AG04449 (cell line): ENCODE data around the gene SEC31A.
"Not testable (repeated sequence)": the region's sequence is repeated elsewhere in the genome, so short reads cannot be mapped to it uniquely, and the experiment has no call there.

Experiments
- CTCF ChIA-PET: fragments of 350-600 bp; formaldehyde crosslinking; extraction: SDS; loops from one replicate; lab custom pipeline; 2021; ENCODE audit warnings: antibody characterized with exemption; lab: Yijun Ruan, JAX
- POLR2A ChIA-PET: fragments of 400-600, 350-600 bp; formaldehyde crosslinking; extraction: SDS; loops from one replicate; lab custom pipeline; 2020; ENCODE audit warnings: antibody characterized with exemption, inconsistent platforms; lab: Yijun Ruan, JAX
- DNase-seq: peaks from one replicate; pipeline ENCODE4 v3.0.0-alpha.2; 2010; ENCODE audit warnings: low read depth, low spot score
- H3K4me3 ChIP-seq: 2 replicates; pipeline ENCODE4 v1.5.1; 2011; ENCODE audit warnings: low read depth, mild to moderate bottlenecking, control low read depth, low read length
- TF ChIP-seq, protein P1 (sequence below): IDR thresholded peaks from one replicate; pipeline ENCODE4 v1.5.1; 2011; ENCODE audit warnings: mild to moderate bottlenecking, moderate library complexity, low read length, control low read depth, inconsistent platforms; ENCODE audit not compliant: insufficient read depth; ENCODE audit errors: missing control alignments

Gene SEC31A

DNA sequence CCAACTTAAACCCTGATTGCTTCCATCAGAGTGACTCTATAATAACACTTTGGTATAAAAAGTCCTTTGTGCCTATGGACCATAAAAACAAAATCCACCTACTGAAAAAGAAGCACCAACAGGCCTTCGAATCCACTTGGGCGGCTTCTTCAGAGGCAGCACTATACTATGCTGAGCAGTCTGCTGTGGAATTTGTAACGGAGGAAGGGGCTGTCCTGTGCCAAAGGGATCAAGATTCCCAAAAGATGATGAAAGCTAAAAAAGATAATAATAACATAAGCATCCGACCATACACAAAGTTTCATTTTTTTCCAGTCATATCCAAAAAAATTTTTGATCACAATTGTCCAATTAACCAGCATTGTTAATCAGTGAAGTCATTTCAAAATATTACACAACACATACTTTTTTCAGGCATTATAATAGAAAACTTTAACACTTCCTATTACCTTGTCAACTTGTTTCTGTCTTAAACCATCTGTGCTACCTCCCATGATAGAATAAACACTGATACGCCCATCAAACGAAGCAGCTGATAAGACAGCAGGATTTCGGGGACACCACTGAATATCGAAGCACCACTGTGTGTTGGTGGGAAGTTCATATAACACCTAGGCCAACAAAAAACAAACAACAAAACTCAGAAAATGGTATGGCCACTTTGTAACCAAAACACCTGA lies 24.1 kb downstream of the SEC31A start:
- TF ChIP-seq, protein P1, sequence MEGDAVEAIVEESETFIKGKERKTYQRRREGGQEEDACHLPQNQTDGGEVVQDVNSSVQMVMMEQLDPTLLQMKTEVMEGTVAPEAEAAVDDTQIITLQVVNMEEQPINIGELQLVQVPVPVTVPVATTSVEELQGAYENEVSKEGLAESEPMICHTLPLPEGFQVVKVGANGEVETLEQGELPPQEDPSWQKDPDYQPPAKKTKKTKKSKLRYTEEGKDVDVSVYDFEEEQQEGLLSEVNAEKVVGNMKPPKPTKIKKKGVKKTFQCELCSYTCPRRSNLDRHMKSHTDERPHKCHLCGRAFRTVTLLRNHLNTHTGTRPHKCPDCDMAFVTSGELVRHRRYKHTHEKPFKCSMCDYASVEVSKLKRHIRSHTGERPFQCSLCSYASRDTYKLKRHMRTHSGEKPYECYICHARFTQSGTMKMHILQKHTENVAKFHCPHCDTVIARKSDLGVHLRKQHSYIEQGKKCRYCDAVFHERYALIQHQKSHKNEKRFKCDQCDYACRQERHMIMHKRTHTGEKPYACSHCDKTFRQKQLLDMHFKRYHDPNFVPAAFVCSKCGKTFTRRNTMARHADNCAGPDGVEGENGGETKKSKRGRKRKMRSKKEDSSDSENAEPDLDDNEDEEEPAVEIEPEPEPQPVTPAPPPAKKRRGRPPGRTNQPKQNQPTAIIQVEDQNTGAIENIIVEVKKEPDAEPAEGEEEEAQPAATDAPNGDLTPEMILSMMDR = no peak
- no peak for DNase-seq
- POLR2A ChIA-PET = interaction anchor here (0.7 kb wide), 1 partner anchor 25 kb away, joined by 3 read pairs; no protein-coding TSS in a partner anchor
- H3K4me3 ChIP-seq = no peak overlapping the region
- CTCF ChIA-PET = interaction anchor here (1.0 kb wide), 1 partner anchor 45 kb away, joined by 3 read pairs; no protein-coding TSS in a partner anchor

DNA sequence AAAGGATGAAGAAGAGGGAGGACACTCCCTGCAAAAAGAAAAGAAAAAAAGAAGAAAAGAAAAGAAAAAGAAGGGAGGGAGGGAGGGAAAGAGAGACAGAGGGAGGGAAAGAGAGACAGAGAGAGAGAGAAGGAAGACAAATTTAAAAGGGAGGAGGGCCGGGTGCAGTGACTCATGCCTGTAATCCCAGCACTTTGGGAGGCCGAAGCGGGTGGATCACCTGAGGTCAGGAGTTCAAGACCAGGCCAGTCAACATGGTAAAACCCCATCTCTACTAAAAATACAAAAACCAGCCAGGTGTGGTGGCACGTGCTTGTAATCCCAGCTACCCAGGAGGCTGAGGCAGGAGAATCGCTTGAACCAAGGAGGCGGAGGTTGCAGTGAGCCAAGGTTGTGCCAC lies 24.9 kb downstream of the SEC31A start:
- POLR2A ChIA-PET = interaction anchor here (1.0 kb wide), 1 partner anchor 17 kb away, joined by 4 read pairs; no protein-coding TSS in a partner anchor
- H3K4me3 ChIP-seq, DNase-seq, CTCF ChIA-PET: not testable (repeated sequence)

DNA sequence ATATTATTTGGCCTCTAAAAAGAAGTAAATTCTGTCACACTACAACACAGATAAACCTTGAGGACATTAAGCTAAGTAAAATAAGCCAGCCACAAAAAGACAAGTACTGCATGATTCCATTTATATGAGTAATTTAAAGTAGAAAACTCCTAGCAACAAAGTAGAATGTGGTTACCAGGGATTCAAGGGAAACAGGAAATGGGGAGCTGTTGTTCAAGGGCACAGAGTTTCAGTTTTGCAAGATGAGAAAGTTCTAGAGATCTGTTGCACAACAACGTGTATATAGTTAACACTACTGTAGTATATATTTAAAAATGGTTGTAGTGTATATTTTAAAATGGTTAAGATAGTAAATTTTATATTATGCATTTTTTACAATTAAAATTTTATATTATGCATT lies 25.4 kb downstream of the SEC31A start:
- POLR2A ChIA-PET = interaction anchor here (0.7 to 1.0 kb wide), 2 partner anchors 16 to 18 kb away, joined by 3 to 4 read pairs; no protein-coding TSS in a partner anchor
- TF ChIP-seq, protein P1 = no peak
- CTCF ChIA-PET = no interaction called here
- peak; percentile 76 for DNase-seq
- no peak overlapping the region for H3K4me3 ChIP-seq

DNA sequence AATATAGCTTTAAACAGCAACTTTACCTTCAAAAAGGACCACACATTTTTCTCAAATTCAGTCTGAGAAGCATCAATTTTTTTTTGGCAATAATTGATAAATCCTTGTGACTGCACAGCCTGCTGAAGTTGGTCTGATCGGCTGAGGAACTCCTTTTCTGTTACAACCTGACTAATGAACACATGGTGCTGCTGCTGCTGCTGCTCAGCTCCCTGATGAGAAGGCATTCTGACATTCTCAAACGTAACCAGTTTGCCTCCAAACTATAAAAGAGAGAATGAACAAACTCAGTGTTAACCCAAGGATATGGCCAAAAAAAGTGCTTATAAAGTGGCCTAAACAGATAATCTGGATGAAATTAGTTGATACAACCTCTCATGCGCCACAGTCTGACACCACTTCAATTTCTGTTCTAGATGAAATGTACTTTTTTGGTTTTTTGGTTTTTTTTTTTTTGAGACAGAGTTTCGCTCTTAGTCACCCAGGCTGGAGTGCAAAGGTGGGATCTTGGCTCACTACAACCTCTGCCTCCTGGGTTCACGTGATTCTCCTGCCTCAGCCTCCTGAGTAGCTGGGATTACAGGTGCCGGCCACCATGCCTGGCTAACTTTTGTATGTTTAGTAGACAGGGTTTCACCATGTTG lies 26.5 kb downstream of the SEC31A start:
- POLR2A ChIA-PET = interaction anchor here (0.6 kb wide), 1 partner anchor 12 kb away, joined by 3 read pairs; no protein-coding TSS in a partner anchor
- H3K4me3 ChIP-seq = no peak overlapping the region
- CTCF ChIA-PET = interaction anchor here (0.6 kb wide), 1 partner anchor 147 kb away, joined by 3 read pairs; no protein-coding TSS in a partner anchor
- no peak for DNase-seq
- TF ChIP-seq, protein P1 = no peak

DNA sequence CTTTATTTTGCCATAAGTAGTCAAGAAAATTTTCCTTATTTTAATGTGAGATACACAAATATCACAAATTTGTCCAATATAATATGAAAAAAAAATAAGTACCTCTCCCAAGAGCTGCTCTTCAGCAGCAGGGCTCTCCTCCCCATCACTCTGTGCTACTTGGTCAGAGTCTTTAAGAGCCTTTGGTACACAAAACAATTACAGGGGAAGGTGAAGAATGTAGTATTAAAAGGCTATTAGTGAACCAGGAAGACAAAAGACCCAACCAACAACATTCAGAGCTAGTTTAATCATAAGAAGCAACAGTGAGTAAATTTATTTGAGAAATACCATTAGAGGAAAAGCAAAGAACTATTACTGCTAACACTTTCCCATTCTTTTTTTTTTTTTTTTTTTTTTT lies 29.4 kb downstream of the SEC31A start:
- TF ChIP-seq, protein P1 = no peak
- ChIA-PET POLR2A (no interaction called here), CTCF (interaction anchor here (1.0 to 1.1 kb wide), 2 partner anchors 9 to 19 kb away, joined by 3 read pairs; no protein-coding TSS in a partner anchor)
- DNase-seq = no peak
- no peak overlapping the region for H3K4me3 ChIP-seq

DNA sequence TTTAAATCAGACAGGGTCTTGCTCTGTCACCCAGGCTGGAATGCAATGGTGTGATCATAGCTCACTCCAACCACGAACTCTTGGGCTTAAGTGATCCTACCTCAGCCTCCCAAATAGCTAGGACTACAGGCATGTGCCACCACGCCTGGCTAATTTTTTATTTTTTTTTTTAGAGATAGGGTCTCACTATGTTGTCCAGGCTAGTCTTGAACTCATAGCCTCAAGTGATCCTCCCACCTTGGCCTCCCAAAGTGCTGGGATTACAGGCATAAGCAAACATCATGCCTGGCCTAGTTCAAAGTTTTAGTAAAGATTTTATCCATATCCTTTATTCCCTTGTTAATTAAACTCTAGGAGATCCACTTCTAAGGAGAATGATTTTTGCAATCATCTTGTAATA lies 30.5 kb downstream of the SEC31A start:
- H3K4me3 ChIP-seq, POLR2A ChIA-PET, DNase-seq: not testable (repeated sequence)
- CTCF ChIA-PET = interaction anchor here (1.7 kb wide), 1 partner anchor 9 kb away, joined by 7 read pairs; no protein-coding TSS in a partner anchor

DNA sequence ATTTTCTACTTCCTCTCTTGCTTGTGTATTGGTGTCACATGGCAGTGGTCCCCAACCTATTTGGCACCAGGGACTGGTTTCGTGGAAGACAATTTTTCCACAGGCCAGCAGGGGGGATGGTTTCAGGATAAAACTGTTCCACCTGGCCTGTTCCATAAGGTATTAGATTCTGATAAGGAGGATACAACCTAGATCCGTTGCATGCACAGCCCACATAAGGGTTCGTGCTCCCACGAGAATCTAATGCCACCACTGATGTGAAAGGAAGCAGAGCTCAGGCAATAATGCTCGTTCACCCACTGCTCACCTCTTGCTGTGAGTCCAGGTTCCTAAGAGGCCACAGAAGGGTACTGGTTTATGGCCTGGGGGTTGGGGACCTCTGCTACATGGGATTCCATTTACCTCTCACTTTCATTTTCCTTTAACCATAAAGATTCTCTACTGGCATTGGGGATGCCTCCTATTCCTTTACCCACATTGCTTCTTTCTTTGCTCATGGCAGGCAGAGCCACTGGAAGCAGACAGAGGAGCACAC lies 38.1 kb downstream of the SEC31A start:
- TF ChIP-seq, protein P1 = no peak
- no peak for DNase-seq
- ChIA-PET POLR2A (no interaction called here), CTCF (interaction anchor here (0.8 to 4.9 kb wide), 9 partner anchors 9 to 432 kb away, joined by 3 to 45 read pairs (median 3); partner anchors contain the start of gene COQ2)
- H3K4me3 ChIP-seq = no peak overlapping the region
